ENCODE measurements around the gene LCP2.

LCP2 gene

DNA sequence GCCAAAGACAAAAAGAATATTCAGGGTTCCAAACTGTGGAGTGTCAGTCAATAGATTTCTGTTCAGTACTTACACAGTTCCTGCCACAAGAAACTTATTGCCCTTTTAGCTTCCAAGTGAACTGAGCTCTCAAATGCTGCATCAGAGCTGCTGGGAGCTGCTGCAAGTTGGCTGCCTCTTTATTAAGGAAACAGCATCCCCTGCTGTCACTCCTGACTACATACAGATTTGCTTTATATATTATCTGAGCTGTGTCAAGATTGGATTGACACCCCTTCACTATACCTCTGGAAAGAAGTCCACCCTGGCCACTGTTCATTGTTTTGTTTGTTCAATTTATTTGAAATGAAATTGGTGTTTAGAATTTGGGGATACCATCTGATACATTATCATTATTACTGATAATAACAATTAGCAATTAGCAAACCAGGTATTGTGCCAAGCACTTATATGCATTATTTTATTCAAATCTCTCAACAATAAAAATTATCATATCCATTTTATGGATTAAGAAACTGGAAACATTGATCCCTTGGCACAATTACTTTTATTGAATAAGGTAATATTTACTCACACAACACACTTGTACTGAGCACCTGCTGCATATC is 81.2 kb downstream of the LCP2 start:
- Histone ChIP-seq H3K27ac (ENCODE audit: low read length, poor library complexity, severe bottlenecking) (no peak overlapping the region), H2AFZ (ENCODE audit: low read depth, low read length) (no peak overlapping the region), H4K91ac (ENCODE audit: low read length) (no peak overlapping the region), H3K18ac (ENCODE audit: low read depth in 1 of 2, low read length in 2 of 2) (no peak overlapping the region), H2BK120ac (ENCODE audit: low read depth, low read length) (no peak overlapping the region), H3K4me1 (ENCODE audit: control insufficient read depth, insufficient read depth, low read depth, low read length) (peaks cover 4% of the 10 kb centered on the region), H3K23ac (ENCODE audit: low read length in 2 of 2) (no peak overlapping the region), H3K9ac (ENCODE audit: low read length) (no peak overlapping the region), H2BK5ac (ENCODE audit: low read depth, low read length, poor library complexity, severe bottlenecking) (no peak overlapping the region), H4K8ac (ENCODE audit: low read length) (no peak overlapping the region), H3K36me3 (ENCODE audit: control insufficient read depth in 1 of 2, insufficient read depth in 2 of 2, low read depth in 1 of 2, low read length in 2 of 2) (no peaks in the 10 kb centered on the region), H3K4me3 (ENCODE audit: insufficient read depth in 1 of 2, low read depth in 1 of 2, low read length in 2 of 2) (no peak overlapping the region), H2AK5ac (ENCODE audit: low read length, severe bottlenecking) (no peak overlapping the region), H2BK12ac (ENCODE audit: low read length in 2 of 2) (no peak overlapping the region), H2BK15ac (ENCODE audit: low read depth, poor library complexity, severe bottlenecking) (no peak overlapping the region), H3K79me1 (replicated peaks; ENCODE audit: low read length, poor library complexity, severe bottlenecking) (no peaks in the 10 kb centered on the region), H3K14ac (ENCODE audit: low read length in 2 of 2) (no peak overlapping the region), H3K4ac (ENCODE audit: low read depth in 1 of 2, low read length in 2 of 2) (no peak overlapping the region), H3K9me3 (ENCODE audit: control insufficient read depth, low read length) (no peaks in the 10 kb centered on the region), H3K27me3 (ENCODE audit: control insufficient read depth in 1 of 2, insufficient read depth in 1 of 2, low read length in 2 of 2) (peaks cover 0 to 5% of the 10 kb centered on the region in 2 experiments), H3K4me2 (ENCODE audit: low read length, poor library complexity, severe bottlenecking) (no peak overlapping the region)
- DNase-seq = peak; percentile 68

DNA sequence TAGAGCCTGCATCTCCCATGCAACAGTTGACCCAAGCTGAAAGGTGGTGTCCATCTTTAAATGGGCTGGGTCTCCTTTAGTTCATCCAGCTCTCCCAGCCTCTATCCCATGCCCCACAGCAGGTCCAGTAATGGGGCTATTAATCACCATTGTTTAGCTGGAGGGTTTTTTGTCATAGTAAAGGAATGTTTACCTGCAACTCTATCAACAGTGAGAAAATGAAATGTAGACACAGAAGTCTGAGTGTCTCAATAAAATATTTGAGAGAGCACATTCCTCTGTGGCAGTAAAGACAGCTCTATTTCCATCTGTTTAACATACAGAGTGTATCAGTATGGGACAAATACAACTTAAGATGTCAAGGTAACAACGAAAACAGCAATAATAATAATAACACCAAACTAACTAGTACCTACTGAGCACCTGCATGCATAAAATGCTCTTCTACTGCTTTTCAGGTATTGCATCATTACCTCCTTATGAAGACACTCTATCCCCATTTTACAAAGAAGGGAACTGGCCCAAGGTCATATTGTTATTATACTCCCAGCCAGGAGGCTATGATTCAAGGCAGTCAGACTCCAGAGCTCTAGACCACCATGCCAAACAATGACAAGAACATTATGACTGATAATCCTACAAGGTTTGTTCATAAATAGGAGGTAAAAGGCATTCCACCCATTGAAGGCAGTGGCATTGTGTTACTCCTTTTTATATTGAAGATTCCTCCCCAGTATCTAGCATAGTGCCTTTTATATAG is 85.8 kb downstream of the LCP2 start:
- no peak for DNase-seq

DNA sequence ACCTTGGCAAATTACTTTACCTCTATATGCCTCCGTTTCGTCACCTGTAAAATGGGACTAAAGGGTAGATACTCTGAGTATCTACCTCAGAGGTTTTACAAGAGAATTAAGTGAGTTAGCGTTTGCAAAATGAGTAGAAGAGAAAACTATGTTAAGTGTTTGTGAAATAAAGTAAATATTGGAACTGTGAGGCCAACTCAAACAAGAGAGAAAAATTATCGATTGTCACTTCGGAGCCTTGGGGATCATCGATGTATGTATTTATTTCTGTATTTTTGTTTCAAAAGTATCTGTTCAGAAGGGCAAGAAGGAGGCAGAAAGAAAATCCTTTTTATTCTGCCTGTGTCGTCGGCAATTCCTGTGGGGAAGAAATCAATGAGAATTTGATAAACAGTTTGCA is 90.6 kb downstream of the LCP2 start:
- no peaks in the 10 kb centered on the region for H3K4me1 ChIP-seq (ENCODE audit: control insufficient read depth, insufficient read depth, low read depth, low read length)
- no peak overlapping the region for H2BK15ac ChIP-seq (ENCODE audit: low read depth, poor library complexity, severe bottlenecking)
- 96% methylated on average over 8 of the region's 8 CpGs for WGBS
- no peak overlapping the region for H2BK12ac ChIP-seq (ENCODE audit: low read length in 2 of 2)
- no peak overlapping the region for H3K14ac ChIP-seq (ENCODE audit: low read length in 2 of 2)
- H3K23ac ChIP-seq (ENCODE audit: low read length in 2 of 2) = no peak overlapping the region
- H3K27ac ChIP-seq (ENCODE audit: low read length, poor library complexity, severe bottlenecking) = no peak overlapping the region
- H2BK5ac ChIP-seq (ENCODE audit: low read depth, low read length, poor library complexity, severe bottlenecking) = no peak overlapping the region
- DNase-seq = no peak
- no peak overlapping the region for H3K18ac ChIP-seq (ENCODE audit: low read depth in 1 of 2, low read length in 2 of 2)
- H4K8ac ChIP-seq (ENCODE audit: low read length) = no peak overlapping the region
- H3K36me3 ChIP-seq (ENCODE audit: control insufficient read depth in 1 of 2, insufficient read depth in 2 of 2, low read depth in 1 of 2, low read length in 2 of 2) = no peaks in the 10 kb centered on the region
- H3K4me2 ChIP-seq (ENCODE audit: low read length, poor library complexity, severe bottlenecking) = no peak overlapping the region
- no peak overlapping the region for H3K4ac ChIP-seq (ENCODE audit: low read depth in 1 of 2, low read length in 2 of 2)
- no peak overlapping the region for H2AK5ac ChIP-seq (ENCODE audit: low read length, severe bottlenecking)
- no peak overlapping the region for H3K4me3 ChIP-seq (ENCODE audit: insufficient read depth in 1 of 2, low read depth in 1 of 2, low read length in 2 of 2)
- peaks cover 8% of the 10 kb centered on the region for H3K9me3 ChIP-seq (ENCODE audit: control insufficient read depth, low read length)
- no peak overlapping the region for H2AFZ ChIP-seq (ENCODE audit: low read depth, low read length)
- H3K79me1 ChIP-seq (replicated peaks; ENCODE audit: low read length, poor library complexity, severe bottlenecking) = no peaks in the 10 kb centered on the region
- no peak overlapping the region for H3K9ac ChIP-seq (ENCODE audit: low read length)
- no peak overlapping the region for H2BK120ac ChIP-seq (ENCODE audit: low read depth, low read length)
- peaks cover 1 to 34% of the 10 kb centered on the region in 2 experiments for H3K27me3 ChIP-seq (ENCODE audit: control insufficient read depth in 1 of 2, insufficient read depth in 1 of 2, low read length in 2 of 2)
- H4K91ac ChIP-seq (ENCODE audit: low read length) = no peak overlapping the region

More for the DNA sequence above, 85.8 kb downstream of the LCP2 start:
- Histone ChIP-seq H3K14ac (ENCODE audit: low read length in 2 of 2) (no peak overlapping the region), H3K18ac (ENCODE audit: low read depth in 1 of 2, low read length in 2 of 2) (no peak overlapping the region), H3K36me3 (ENCODE audit: control insufficient read depth in 1 of 2, insufficient read depth in 2 of 2, low read depth in 1 of 2, low read length in 2 of 2) (no peaks in the 10 kb centered on the region), H2AFZ (ENCODE audit: low read depth, low read length) (no peak overlapping the region), H3K4me3 (ENCODE audit: insufficient read depth in 1 of 2, low read depth in 1 of 2, low read length in 2 of 2) (no peak overlapping the region), H2BK5ac (ENCODE audit: low read depth, low read length, poor library complexity, severe bottlenecking) (no peak overlapping the region), H3K4ac (ENCODE audit: low read depth in 1 of 2, low read length in 2 of 2) (no peak overlapping the region), H2BK120ac (ENCODE audit: low read depth, low read length) (no peak overlapping the region), H3K27ac (ENCODE audit: low read length, poor library complexity, severe bottlenecking) (no peak overlapping the region), H3K23ac (ENCODE audit: low read length in 2 of 2) (no peak overlapping the region), H2AK5ac (ENCODE audit: low read length, severe bottlenecking) (no peak overlapping the region), H3K27me3 (ENCODE audit: control insufficient read depth in 1 of 2, insufficient read depth in 1 of 2, low read length in 2 of 2) (peaks cover 0 to 6% of the 10 kb centered on the region in 2 experiments), H3K4me1 (ENCODE audit: control insufficient read depth, insufficient read depth, low read depth, low read length) (no peaks in the 10 kb centered on the region), H4K91ac (ENCODE audit: low read length) (no peak overlapping the region), H3K79me1 (replicated peaks; ENCODE audit: low read length, poor library complexity, severe bottlenecking) (no peaks in the 10 kb centered on the region), H3K9ac (ENCODE audit: low read length) (no peak overlapping the region), H3K4me2 (ENCODE audit: low read length, poor library complexity, severe bottlenecking) (no peak overlapping the region), H4K8ac (ENCODE audit: low read length) (no peak overlapping the region), H2BK12ac (ENCODE audit: low read length in 2 of 2) (no peak overlapping the region), H2BK15ac (ENCODE audit: low read depth, poor library complexity, severe bottlenecking) (no peak overlapping the region), H3K9me3 (ENCODE audit: control insufficient read depth, low read length) (peaks cover 8% of the 10 kb centered on the region)
- 69% methylated on average over 1 of the region's 1 CpG for WGBS

DNA sequence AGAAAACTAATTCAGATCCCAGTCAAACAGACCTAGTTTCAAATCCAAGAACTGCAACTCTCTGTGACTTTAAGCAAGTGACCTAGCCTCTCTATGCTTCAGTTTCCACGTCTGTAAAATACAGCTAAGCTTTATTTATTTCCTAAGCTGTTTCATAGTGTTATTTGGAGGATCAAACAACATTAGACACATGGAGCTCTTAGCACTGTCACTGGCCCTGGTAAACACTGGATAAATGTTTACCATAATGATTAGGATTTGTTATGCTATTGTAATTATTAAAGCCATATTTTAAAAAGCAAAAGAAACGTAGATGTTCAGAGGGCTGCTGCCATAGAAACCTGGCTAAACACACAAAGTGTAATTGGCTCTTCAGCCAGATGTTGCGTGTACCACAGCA is 91.4 kb downstream of the LCP2 start:
- no peak overlapping the region for H3K18ac ChIP-seq (ENCODE audit: low read depth in 1 of 2, low read length in 2 of 2)
- no peak overlapping the region for H3K4ac ChIP-seq (ENCODE audit: low read depth in 1 of 2, low read length in 2 of 2)
- no peak overlapping the region for H2AFZ ChIP-seq (ENCODE audit: low read depth, low read length)
- peaks cover 8% of the 10 kb centered on the region for H3K9me3 ChIP-seq (ENCODE audit: control insufficient read depth, low read length)
- no peak overlapping the region for H3K27ac ChIP-seq (ENCODE audit: low read length, poor library complexity, severe bottlenecking)
- no peak for DNase-seq
- H2BK120ac ChIP-seq (ENCODE audit: low read depth, low read length) = no peak overlapping the region
- no peak overlapping the region for H2BK12ac ChIP-seq (ENCODE audit: low read length in 2 of 2)
- no peaks in the 10 kb centered on the region for H3K36me3 ChIP-seq (ENCODE audit: control insufficient read depth in 1 of 2, insufficient read depth in 2 of 2, low read depth in 1 of 2, low read length in 2 of 2)
- H3K23ac ChIP-seq (ENCODE audit: low read length in 2 of 2) = no peak overlapping the region
- no peak overlapping the region for H3K4me2 ChIP-seq (ENCODE audit: low read length, poor library complexity, severe bottlenecking)
- WGBS = 67% methylated on average over 2 of the region's 3 CpGs
- no peaks in the 10 kb centered on the region for H3K79me1 ChIP-seq (replicated peaks; ENCODE audit: low read length, poor library complexity, severe bottlenecking)
- H2AK5ac ChIP-seq (ENCODE audit: low read length, severe bottlenecking) = no peak overlapping the region
- H3K9ac ChIP-seq (ENCODE audit: low read length) = no peak overlapping the region
- H3K27me3 ChIP-seq (ENCODE audit: control insufficient read depth in 1 of 2, insufficient read depth in 1 of 2, low read length in 2 of 2) = peaks cover 8 to 41% of the 10 kb centered on the region in 2 experiments
- H4K91ac ChIP-seq (ENCODE audit: low read length) = no peak overlapping the region
- no peaks in the 10 kb centered on the region for H3K4me1 ChIP-seq (ENCODE audit: control insufficient read depth, insufficient read depth, low read depth, low read length)
- H3K4me3 ChIP-seq (ENCODE audit: insufficient read depth in 1 of 2, low read depth in 1 of 2, low read length in 2 of 2) = no peak overlapping the region
- no peak overlapping the region for H4K8ac ChIP-seq (ENCODE audit: low read length)
- H2BK15ac ChIP-seq (ENCODE audit: low read depth, poor library complexity, severe bottlenecking) = no peak overlapping the region
- H2BK5ac ChIP-seq (ENCODE audit: low read depth, low read length, poor library complexity, severe bottlenecking) = no peak overlapping the region
- no peak overlapping the region for H3K14ac ChIP-seq (ENCODE audit: low read length in 2 of 2)

Measured in mesenchymal stem cell (in vitro differentiated cells and primary cell).